ENCODE data around the gene SHC1. TPM values are rescaled to one million over a fixed set of nuclear protein-coding genes. Genes with fewer than 3 reads are reported as not detected.

The SHC1 gene
- polyA plus RNA-seq, 1 of the 3 experiments (the other 2 are of a cell fraction): 338 TPM

DNA sequence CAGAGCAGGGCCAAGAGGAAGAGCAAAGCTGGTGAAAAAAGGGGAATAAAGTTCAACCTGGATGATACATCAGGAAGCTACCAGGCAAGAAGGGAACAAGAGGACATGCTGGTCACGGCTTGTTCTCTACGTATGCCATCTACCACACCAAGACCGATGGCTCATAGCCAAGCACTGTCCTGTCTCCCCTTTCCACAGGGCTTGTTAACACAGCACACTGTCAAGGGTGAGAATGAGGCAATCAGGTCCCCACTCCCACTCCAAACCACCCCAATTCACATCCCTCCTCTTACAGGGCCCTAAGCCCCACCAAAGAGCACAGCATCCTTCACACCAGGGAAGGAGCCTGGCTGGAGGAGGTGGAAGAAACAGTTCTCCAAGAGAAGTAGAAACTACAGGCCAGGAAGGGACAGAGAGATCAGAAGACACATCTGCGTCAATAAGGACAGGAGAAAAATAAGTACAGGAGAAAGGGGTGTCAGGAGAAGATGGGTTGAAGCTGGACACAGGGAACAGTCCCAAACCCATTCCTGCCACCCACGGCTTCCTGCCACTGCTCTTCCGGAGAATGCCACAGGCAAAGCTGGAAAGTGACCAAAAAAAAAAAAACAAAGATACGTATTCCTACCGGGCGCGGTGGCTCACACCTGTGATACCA is 923 bp upstream of the SHC1 start:
- Histone ChIP-seq H3K79me2 (ENCODE audit: insufficient read depth) (peaks cover 70% of the 10 kb centered on the region), H3K4me1 (ENCODE audit: control insufficient read depth in 1 of 2, insufficient read depth in 2 of 2, low read depth in 1 of 2, low read length in 1 of 2) (peaks cover 18 to 65% of the 10 kb centered on the region in 2 experiments), H3K27me3 (ENCODE audit: insufficient read depth) (no peaks in the 10 kb centered on the region), H4K20me1 (ENCODE audit: insufficient read depth) (peaks cover 27% of the 10 kb centered on the region), H3K9me3 (no peaks in the 10 kb centered on the region), H3K9ac (peak overlapping the region; percentile 88), H2AFZ (ENCODE audit: low read depth) (no peak overlapping the region), H3K36me3 (replicated peaks in 1 of 2; ENCODE audit: control insufficient read depth in 1 of 2, insufficient read depth in 2 of 2, low read length in 1 of 2) (peaks cover 18 to 20% of the 10 kb centered on the region in 2 experiments), H3K9me2 (no peaks in the 10 kb centered on the region), H3K4me2 (peak overlapping the region; percentile 98), H3K27ac (ENCODE audit: low read depth in 2 of 2, low read length in 1 of 2) (peak overlapping the region; percentile 97 to 99), H3F3A (replicated peaks; ENCODE audit: insufficient read depth) (peaks cover 39% of the 10 kb centered on the region), H3K4me3 (ENCODE audit: low read depth in 2 of 2, low read length in 1 of 2) (peak overlapping the region; percentile 4 to 90)
- WGBS (ENCODE audit: low lambda C conversion rate): 57% methylated on average over 10 of the region's 10 CpGs
- POLR2A ChIA-PET: interaction anchor here (1.2 to 3.7 kb wide), 7 partner anchors 8 to 30 kb away, joined by 7 to 25 read pairs (median 15); partner anchors contain the start of genes FLAD1, PBXIP1 and PYGO2
- TF ChIP-seq GATA2 (CRISPR knock-in tag; IDR thresholded peaks at IDR 0.05) (no peak), POLR2AphosphoS5 (IDR thresholded peaks at IDR 0.05; ENCODE audit: low read depth, low read length) (no peak), SMC3 (IDR thresholded peaks at IDR 0.05; ENCODE audit: low read depth, low read length) (no peak), SIN3A (IDR thresholded peaks at IDR 0.05; ENCODE audit: borderline replicate concordance, low read depth, low read length) (no peak), EZH2phosphoT487 (IDR thresholded peaks at IDR 0.05; ENCODE audit: borderline replicate concordance, low read depth) (no peak), RFX5 (IDR thresholded peaks at IDR 0.05; ENCODE audit: low read length) (no peak), MEF2A (IDR thresholded peaks at IDR 0.05; ENCODE audit: borderline replicate concordance, low read depth) (no peak), RCOR1 (IDR thresholded peaks at IDR 0.05; ENCODE audit: low read length) (no peak), TCF12 (IDR thresholded peaks at IDR 0.05) (no peak), FOXM1 (IDR thresholded peaks at IDR 0.05; ENCODE audit: low read depth) (no peak), EP300 (IDR thresholded peaks at IDR 0.05; ENCODE audit: borderline replicate concordance in 1 of 2, low read depth in 1 of 2, low read length in 1 of 2) (no peak), ELF1 (IDR thresholded peaks at IDR 0.05) (no peak), CHD2 (IDR thresholded peaks at IDR 0.05; ENCODE audit: low read length, partially characterized antibody) (no peak), RAD21 (IDR thresholded peaks at IDR 0.05; ENCODE audit: low read length) (no peak)
- TF ChIP-seq, protein P1, sequence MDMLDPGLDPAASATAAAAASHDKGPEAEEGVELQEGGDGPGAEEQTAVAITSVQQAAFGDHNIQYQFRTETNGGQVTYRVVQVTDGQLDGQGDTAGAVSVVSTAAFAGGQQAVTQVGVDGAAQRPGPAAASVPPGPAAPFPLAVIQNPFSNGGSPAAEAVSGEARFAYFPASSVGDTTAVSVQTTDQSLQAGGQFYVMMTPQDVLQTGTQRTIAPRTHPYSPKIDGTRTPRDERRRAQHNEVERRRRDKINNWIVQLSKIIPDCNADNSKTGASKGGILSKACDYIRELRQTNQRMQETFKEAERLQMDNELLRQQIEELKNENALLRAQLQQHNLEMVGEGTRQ (IDR thresholded peaks at IDR 0.05; ENCODE audit: borderline replicate concordance, low read depth, low read length): no peak
- TF ChIP-seq, protein P2, sequence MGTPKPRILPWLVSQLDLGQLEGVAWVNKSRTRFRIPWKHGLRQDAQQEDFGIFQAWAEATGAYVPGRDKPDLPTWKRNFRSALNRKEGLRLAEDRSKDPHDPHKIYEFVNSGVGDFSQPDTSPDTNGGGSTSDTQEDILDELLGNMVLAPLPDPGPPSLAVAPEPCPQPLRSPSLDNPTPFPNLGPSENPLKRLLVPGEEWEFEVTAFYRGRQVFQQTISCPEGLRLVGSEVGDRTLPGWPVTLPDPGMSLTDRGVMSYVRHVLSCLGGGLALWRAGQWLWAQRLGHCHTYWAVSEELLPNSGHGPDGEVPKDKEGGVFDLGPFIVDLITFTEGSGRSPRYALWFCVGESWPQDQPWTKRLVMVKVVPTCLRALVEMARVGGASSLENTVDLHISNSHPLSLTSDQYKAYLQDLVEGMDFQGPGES (IDR thresholded peaks at IDR 0.05; ENCODE audit: low read depth, low read length): no peak
- TF ChIP-seq, protein P3, sequence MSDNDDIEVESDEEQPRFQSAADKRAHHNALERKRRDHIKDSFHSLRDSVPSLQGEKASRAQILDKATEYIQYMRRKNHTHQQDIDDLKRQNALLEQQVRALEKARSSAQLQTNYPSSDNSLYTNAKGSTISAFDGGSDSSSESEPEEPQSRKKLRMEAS (IDR thresholded peaks at IDR 0.05; ENCODE audit: low read depth): no peak
- DNase-seq: no peak
- CTCF ChIA-PET: interaction anchor here (1.0 to 37.5 kb wide), 9 partner anchors 11 to 196 kb away, joined by 3 to 640 read pairs (median 7); partner anchors contain the start of genes FLAD1, LENEP, PYGO2 and ZBTB7B

Data from SK-N-SH (cell line).